Measurements from ENCODE around the gene POGZ.

The POGZ gene

DNA sequence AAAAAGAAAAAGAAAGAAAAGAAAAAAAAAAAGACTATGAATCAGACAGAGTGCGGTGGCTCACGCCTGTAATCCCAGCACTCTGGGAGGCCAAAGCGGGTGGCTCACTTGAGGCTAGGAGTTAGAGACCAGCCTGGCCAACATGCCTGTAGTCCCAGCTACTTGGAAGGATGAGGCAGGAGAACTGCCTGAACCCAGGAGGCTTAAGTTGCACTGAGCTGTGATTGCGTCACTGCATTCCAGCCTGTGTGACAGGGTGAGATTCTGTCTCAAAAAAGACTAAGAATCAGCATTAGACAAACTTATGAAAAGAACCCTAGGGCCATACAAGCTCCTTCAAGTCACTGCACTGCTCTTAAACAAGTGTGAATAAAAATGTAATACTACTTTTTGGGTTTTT is 43.1 kb downstream of the POGZ start:
- H2AFZ ChIP-seq (ENCODE audit: low read depth, low read length): no peak overlapping the region
- H3K27ac ChIP-seq (ENCODE audit: low read length): no peak overlapping the region
- TF ChIP-seq CTCF (IDR thresholded peaks at IDR 0.05; ENCODE audit: borderline replicate concordance, extremely low read depth, low read length, poor library complexity, severe bottlenecking) (no peak), EZH2 (IDR thresholded peaks at IDR 0.05; ENCODE audit: borderline replicate concordance, low read depth, low read length, severe bottlenecking) (no peak)
- DNase-seq (no peak), ATAC-seq (ENCODE audit: insufficient read depth, low read depth) (no peak)
- H3K4me2 ChIP-seq (ENCODE audit: insufficient read depth, low read length): no peak overlapping the region
- H4K20me1 ChIP-seq (ENCODE audit: insufficient read depth, low read length): 0 out of 2 replicates have a peak, but pooled peaks cover 3% of the 10 kb centered on the region
- H3K9ac ChIP-seq (ENCODE audit: low read depth, low read length): no peak overlapping the region
- H3K9me3 ChIP-seq (ENCODE audit: insufficient read depth, low read length, severe bottlenecking): no peaks in the 10 kb centered on the region
- H3K4me3 ChIP-seq (ENCODE audit: low read depth in 1 of 2, low read length in 2 of 2): no peak overlapping the region
- H3K36me3 ChIP-seq (ENCODE audit: insufficient read depth, low read length): peaks cover 86% of the 10 kb centered on the region
- no peaks in the 10 kb centered on the region for H3K27me3 ChIP-seq (ENCODE audit: insufficient read depth, low read length, poor library complexity)
- H3K4me1 ChIP-seq (ENCODE audit: insufficient read depth, low read length): no peaks in the 10 kb centered on the region
- H3K79me2 ChIP-seq (ENCODE audit: insufficient read depth, low read length): peaks cover 2% of the 10 kb centered on the region; the same call in 1 of the 2 replicates

GRCh38 chr1:151411884-151412283 is 47.4 kb downstream of the POGZ start:
- ATAC-seq (ENCODE audit: insufficient read depth, low read depth) (no peak), DNase-seq (no peak)
- TF ChIP-seq EZH2 (IDR thresholded peaks at IDR 0.05; ENCODE audit: borderline replicate concordance, low read depth, low read length, severe bottlenecking) (no peak), CTCF (IDR thresholded peaks at IDR 0.05; ENCODE audit: borderline replicate concordance, extremely low read depth, low read length, poor library complexity, severe bottlenecking) (no peak)
- Histone ChIP-seq H3K9ac (ENCODE audit: low read depth, low read length) (no peak overlapping the region), H2AFZ (ENCODE audit: low read depth, low read length) (no peak overlapping the region), H3K36me3 (ENCODE audit: insufficient read depth, low read length) (peaks cover 95% of the 10 kb centered on the region), H3K79me2 (ENCODE audit: insufficient read depth, low read length) (peaks cover 2% of the 10 kb centered on the region; the same call in 1 of the 2 replicates), H3K27ac (ENCODE audit: low read length) (no peak overlapping the region), H3K4me2 (ENCODE audit: insufficient read depth, low read length) (no peak overlapping the region), H3K27me3 (ENCODE audit: insufficient read depth, low read length, poor library complexity) (no peaks in the 10 kb centered on the region), H3K4me1 (ENCODE audit: insufficient read depth, low read length) (no peaks in the 10 kb centered on the region), H3K4me3 (ENCODE audit: low read depth in 1 of 2, low read length in 2 of 2) (no peak overlapping the region), H3K9me3 (ENCODE audit: insufficient read depth, low read length, severe bottlenecking) (no peaks in the 10 kb centered on the region), H4K20me1 (ENCODE audit: insufficient read depth, low read length) (no peaks in the 10 kb centered on the region)

DNA sequence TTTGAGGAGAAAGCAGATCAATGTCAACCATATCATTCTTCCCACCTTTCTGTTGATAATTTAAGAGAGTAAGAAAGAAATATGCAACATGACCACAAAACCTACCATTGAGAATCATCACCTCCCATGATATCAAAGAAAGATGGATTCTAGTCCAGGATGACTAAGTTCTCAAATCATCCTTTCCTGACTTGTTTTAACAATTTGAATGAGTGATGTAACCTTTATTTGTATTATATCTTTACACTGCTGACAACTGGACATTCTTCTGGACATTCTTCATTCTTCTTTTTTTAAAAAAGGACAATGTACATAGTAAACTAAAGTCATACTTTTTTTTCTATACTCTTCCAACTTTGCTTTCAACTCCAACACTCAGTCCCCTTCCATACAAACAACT is 50.4 kb downstream of the POGZ start:
- H3K9ac ChIP-seq (ENCODE audit: low read depth, low read length): no peak overlapping the region
- no peak overlapping the region for H3K4me3 ChIP-seq (ENCODE audit: low read depth in 1 of 2, low read length in 2 of 2)
- no peak for DNase-seq
- H2AFZ ChIP-seq (ENCODE audit: low read depth, low read length): no peak overlapping the region
- H3K36me3 ChIP-seq (ENCODE audit: insufficient read depth, low read length): peaks cover 94% of the 10 kb centered on the region
- no peaks in the 10 kb centered on the region for H3K9me3 ChIP-seq (ENCODE audit: insufficient read depth, low read length, severe bottlenecking)
- no peak overlapping the region for H3K4me2 ChIP-seq (ENCODE audit: insufficient read depth, low read length)
- H4K20me1 ChIP-seq (ENCODE audit: insufficient read depth, low read length): peaks cover 15% of the 10 kb centered on the region
- no peaks in the 10 kb centered on the region for H3K27me3 ChIP-seq (ENCODE audit: insufficient read depth, low read length, poor library complexity)
- H3K27ac ChIP-seq (ENCODE audit: low read length): no peak overlapping the region
- H3K4me1 ChIP-seq (ENCODE audit: insufficient read depth, low read length): no peaks in the 10 kb centered on the region
- TF ChIP-seq CTCF (IDR thresholded peaks at IDR 0.05; ENCODE audit: borderline replicate concordance, extremely low read depth, low read length, poor library complexity, severe bottlenecking) (no peak), EZH2 (IDR thresholded peaks at IDR 0.05; ENCODE audit: borderline replicate concordance, low read depth, low read length, severe bottlenecking) (no peak)
- H3K79me2 ChIP-seq (ENCODE audit: insufficient read depth, low read length): peaks cover 4% of the 10 kb centered on the region; the same call in 1 of the 2 replicates
- no peak for ATAC-seq (ENCODE audit: insufficient read depth, low read depth)

DNA sequence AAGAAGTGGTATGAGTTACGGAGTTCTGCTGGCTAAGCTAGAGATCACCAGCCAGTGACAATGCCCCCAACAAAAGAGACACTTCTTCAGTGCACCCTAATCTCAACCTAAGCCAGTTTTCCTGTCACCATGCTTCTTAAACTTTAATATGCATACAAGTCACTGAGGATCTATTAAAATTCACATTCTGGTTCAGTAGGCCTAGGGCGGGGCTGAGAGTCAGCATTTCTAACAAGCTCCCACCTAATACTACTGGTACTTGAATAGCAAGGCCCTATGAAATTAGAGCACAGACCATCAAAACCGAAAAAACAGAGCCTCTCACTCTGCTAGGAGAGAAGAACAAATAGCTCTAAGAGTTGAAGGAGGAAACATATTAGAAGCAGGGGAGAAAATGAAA is 52.0 kb downstream of the POGZ start:
- no peak for DNase-seq
- no peak overlapping the region for H3K4me3 ChIP-seq (ENCODE audit: low read depth in 1 of 2, low read length in 2 of 2)
- H3K79me2 ChIP-seq (ENCODE audit: insufficient read depth, low read length): peaks cover 15% of the 10 kb centered on the region; the same call in 1 of the 2 replicates
- H3K27me3 ChIP-seq (ENCODE audit: insufficient read depth, low read length, poor library complexity): no peaks in the 10 kb centered on the region
- no peak for ATAC-seq (ENCODE audit: insufficient read depth, low read depth)
- TF ChIP-seq EZH2 (IDR thresholded peaks at IDR 0.05; ENCODE audit: borderline replicate concordance, low read depth, low read length, severe bottlenecking) (no peak), CTCF (IDR thresholded peaks at IDR 0.05; ENCODE audit: borderline replicate concordance, extremely low read depth, low read length, poor library complexity, severe bottlenecking) (no peak)
- no peaks in the 10 kb centered on the region for H3K4me1 ChIP-seq (ENCODE audit: insufficient read depth, low read length)
- H4K20me1 ChIP-seq (ENCODE audit: insufficient read depth, low read length): peaks cover 15% of the 10 kb centered on the region
- H3K9ac ChIP-seq (ENCODE audit: low read depth, low read length): no peak overlapping the region
- H3K27ac ChIP-seq (ENCODE audit: low read length): no peak overlapping the region
- no peaks in the 10 kb centered on the region for H3K9me3 ChIP-seq (ENCODE audit: insufficient read depth, low read length, severe bottlenecking)
- H3K36me3 ChIP-seq (ENCODE audit: insufficient read depth, low read length): peaks cover 96% of the 10 kb centered on the region
- H3K4me2 ChIP-seq (ENCODE audit: insufficient read depth, low read length): no peak overlapping the region
- no peak overlapping the region for H2AFZ ChIP-seq (ENCODE audit: low read depth, low read length)

Data from DND-41 (cell line).